Common myeloid progenitor, CD34-positive (primary cell): ENCODE data around the gene BICD1.
A peak's percentile ranks its signal among the peaks of the same experiment; 100 is the strongest.

Source experiments
- CTCF ChIA-PET: fragments of 350-600 bp; sonication (Branson Sonifier 250); formaldehyde crosslinking; loops from one replicate; lab custom pipeline; 2021; ENCODE audit warnings: antibody characterized with exemption; lab: Charles Lee
- POLR2A ChIA-PET: fragments of 350-600 bp; sonication (Branson Sonifier 250); formaldehyde crosslinking; loops from one replicate; lab custom pipeline; 2021; ENCODE audit warnings: antibody characterized with exemption; lab: Charles Lee
- DNase-seq, 3 donors: peaks; one replicate each; pipeline versions ENCODE4 v3.0.0 to v3.0.0-alpha.2; 2013
- H3K27ac ChIP-seq, 2 experiments: 1 replicate in 1 of 2; 2 replicates in 1 of 2; pipeline ENCODE4 v1.7.0; 2013; ENCODE audit warnings: inconsistent platforms in 2 of 2, low read length in 2 of 2, mild to moderate bottlenecking in 2 of 2, low read depth in 1 of 2, moderate library complexity in 1 of 2; ENCODE audit not compliant: severe bottlenecking in 2 of 2, insufficient read depth in 1 of 2, poor library complexity in 1 of 2
- H3K27me3 ChIP-seq, 5 experiments: replicated peaks in 2 of 5; 1 replicate in 3 of 5; 2 replicates in 2 of 5; pipeline versions ENCODE4 v1.6.1 to v1.7.0; 2013; ENCODE audit warnings: low read length in 4 of 5, mild to moderate bottlenecking in 2 of 5, moderate library complexity in 2 of 5, inconsistent platforms in 1 of 5; ENCODE audit not compliant: insufficient read depth in 5 of 5, control insufficient read depth in 4 of 5
- H3K36me3 ChIP-seq, 4 experiments: 1 replicate in 2 of 4; 2 replicates in 2 of 4; pipeline versions ENCODE4 v1.6.1 to v1.7.0; 2013; ENCODE audit warnings: low read length in 3 of 4, control low read depth in 1 of 4, mild to moderate bottlenecking in 1 of 4; ENCODE audit not compliant: control insufficient read depth in 4 of 4, insufficient read depth in 4 of 4
- H3K4me1 ChIP-seq, 4 experiments: 1 replicate in 3 of 4; 2 replicates in 1 of 4; pipeline versions ENCODE4 v1.6.1 to v1.7.1; 2013; ENCODE audit warnings: low read length in 3 of 4, mild to moderate bottlenecking in 3 of 4, control low read depth in 1 of 4, inconsistent platforms in 1 of 4, moderate library complexity in 1 of 4; ENCODE audit not compliant: control insufficient read depth in 4 of 4, insufficient read depth in 4 of 4; ENCODE audit errors: control extremely low read depth in 1 of 4
- H3K4me3 ChIP-seq, 7 experiments: 1 replicate in 4 of 7; 2 replicates in 3 of 7; pipeline versions ENCODE4 v1.5.1 to v1.7.0; 2013; ENCODE audit warnings: mild to moderate bottlenecking in 7 of 7, low read length in 6 of 7, moderate library complexity in 6 of 7, inconsistent platforms in 2 of 7, low read depth in 2 of 7, control low read depth in 1 of 7; ENCODE audit not compliant: insufficient read depth in 4 of 7, control insufficient read depth in 1 of 7; ENCODE audit errors: extremely low read depth in 1 of 7
- H3K9me3 ChIP-seq, 5 experiments: 1 replicate in 4 of 5; 2 replicates in 1 of 5; pipeline versions ENCODE4 v1.6.1 to v1.7.1; 2013; ENCODE audit warnings: low read length in 4 of 5, mild to moderate bottlenecking in 2 of 5, inconsistent platforms in 1 of 5, low read depth in 1 of 5, moderate library complexity in 1 of 5; ENCODE audit not compliant: control insufficient read depth in 4 of 5, insufficient read depth in 2 of 5; ENCODE audit errors: control extremely low read depth in 1 of 5
- WGBS: methylation state at CpG from one replicate; pipeline ENCODE4 v1.1.5; 2013; ENCODE audit not compliant: insufficient coverage; 5-methylcytosine and 5-hydroxymethylcytosine counted together

Gene BICD1

DNA sequence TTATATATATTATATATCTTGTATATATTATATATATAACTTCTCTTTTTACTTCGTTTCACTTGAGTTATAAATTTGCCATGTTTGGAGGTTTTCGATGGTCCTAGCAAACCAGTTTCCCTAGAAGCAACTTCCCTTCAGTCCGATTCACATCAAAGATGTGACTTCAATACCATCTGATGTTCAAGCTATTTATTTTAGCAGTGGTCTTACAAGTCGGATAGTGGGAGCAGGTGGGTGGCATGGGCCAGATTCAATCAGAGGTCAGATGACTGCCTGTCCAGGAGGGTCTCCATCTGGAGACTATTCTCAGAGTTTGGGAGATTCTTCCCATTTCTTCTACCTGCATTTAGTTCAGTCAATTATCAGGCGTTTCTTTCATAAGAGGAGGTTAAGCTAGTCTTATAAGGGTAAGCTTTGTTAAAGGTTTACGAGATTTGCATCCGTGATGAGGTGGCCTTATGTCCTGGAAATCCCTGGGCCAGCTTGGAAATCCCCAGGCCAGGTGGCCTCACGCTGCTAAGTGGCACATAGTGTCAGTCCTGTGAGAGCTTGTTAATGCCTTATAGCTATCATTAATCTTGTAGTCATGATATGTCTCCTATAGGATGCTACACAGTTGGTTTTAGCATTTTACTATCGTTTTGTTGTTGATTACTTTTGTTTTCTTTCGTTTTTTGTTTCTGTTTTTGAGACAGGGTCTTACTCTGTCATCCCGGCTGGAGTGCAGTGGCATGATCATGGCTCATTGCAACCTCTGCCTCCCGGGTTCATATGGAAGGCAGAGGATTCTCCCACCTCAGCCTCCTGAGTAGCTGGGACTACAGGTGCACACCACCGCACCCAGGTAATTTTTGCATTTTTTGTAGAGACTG is 145.8 kb downstream of the BICD1 start:
- H3K27ac ChIP-seq = no peak overlapping the region
- POLR2A ChIA-PET = interaction anchor here (0.5 kb wide), 1 partner anchor 12 kb away, joined by 3 read pairs; no protein-coding TSS in a partner anchor

GRCh38 chr12:32253154-32253790 is 146.6 kb downstream of the BICD1 start:
- Histone ChIP-seq H3K27ac (no peak overlapping the region), H3K4me1 (no peaks in the 10 kb centered on the region), H3K36me3 (peaks cover 0 to 5% (median 0%) of the 10 kb centered on the region in 4 experiments), H3K4me3 (no peak overlapping the region), H3K9me3 (peaks cover 0 to 7% (median 0%) of the 10 kb centered on the region in 5 experiments), H3K27me3 (no peaks in the 10 kb centered on the region)
- ChIA-PET POLR2A (no interaction called here), CTCF (interaction anchor here (0.6 to 0.8 kb wide), 2 partner anchors 8 to 95 kb away, joined by 3 read pairs; no protein-coding TSS in a partner anchor)
- DNase-seq = no peak
- WGBS = no CpG with 5 or more reads among the region's 3 CpGs

More for the DNA sequence above, 145.8 kb downstream of the BICD1 start:
- 94% methylated on average over 8 of the region's 13 CpGs for WGBS
- Histone ChIP-seq H3K9me3 (peaks cover 0 to 4% (median 3%) of the 10 kb centered on the region in 5 experiments), H3K36me3 (peaks cover 0 to 5% (median 0%) of the 10 kb centered on the region in 4 experiments), H3K4me1 (no peaks in the 10 kb centered on the region), H3K4me3 (no peak overlapping the region), H3K27me3 (no peaks in the 10 kb centered on the region)
- no peak for DNase-seq
- CTCF ChIA-PET = interaction anchor here (0.6 kb wide), 1 partner anchor 94 kb away, joined by 3 read pairs; no protein-coding TSS in a partner anchor

DNA sequence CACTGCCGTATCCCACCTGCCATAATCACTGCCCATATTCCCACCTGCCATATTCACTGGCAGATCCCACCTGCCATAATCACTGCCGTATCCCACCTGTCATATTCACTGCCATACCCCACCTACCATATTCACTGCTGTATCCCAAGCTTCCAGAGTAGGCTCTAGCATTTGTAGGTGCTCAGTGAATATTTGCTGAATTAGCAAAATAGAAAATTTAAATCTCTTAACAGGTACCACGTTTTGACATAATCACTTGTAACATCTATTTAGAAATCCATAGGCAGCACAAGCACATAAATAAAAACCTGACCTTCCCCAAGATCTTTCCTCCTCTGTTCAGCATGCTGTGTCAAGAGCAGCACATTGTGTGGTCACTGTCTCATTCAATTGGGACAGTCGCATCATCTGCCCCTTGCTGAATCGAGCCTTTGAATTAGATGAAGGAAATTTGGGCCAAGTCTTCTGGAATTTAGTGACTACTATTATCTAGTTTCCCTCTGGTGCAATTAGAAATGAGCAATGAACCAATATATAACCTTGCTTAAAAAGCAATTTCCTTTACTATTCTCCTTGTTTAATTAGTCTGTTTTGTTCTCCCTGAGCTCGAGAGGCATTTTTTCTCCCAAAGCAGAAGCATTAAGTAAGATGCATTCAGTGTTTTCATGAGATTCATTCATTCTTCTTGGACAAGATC is 147.8 kb downstream of the BICD1 start:
- ChIA-PET CTCF (interaction anchor here (1.9 kb wide), 1 partner anchor 17 kb away, joined by 6 read pairs; no protein-coding TSS in a partner anchor), POLR2A (no interaction called here)
- Histone ChIP-seq H3K27me3 (no peaks in the 10 kb centered on the region), H3K4me3 (no peak overlapping the region), H3K27ac (no peak overlapping the region), H3K36me3 (peaks cover 0 to 5% (median 0%) of the 10 kb centered on the region in 4 experiments), H3K9me3 (peaks cover 0 to 7% (median 0%) of the 10 kb centered on the region in 5 experiments), H3K4me1 (no peaks in the 10 kb centered on the region)
- no peak for DNase-seq
- 93% methylated on average over 3 of the region's 6 CpGs for WGBS

- ChIA-PET CTCF (interaction anchor here (0.9 to 1.9 kb wide), 2 partner anchors 10 to 19 kb away, joined by 4 to 6 read pairs; no protein-coding TSS in a partner anchor), POLR2A (no interaction called here)
- 100% methylated on average over 1 of the region's 4 CpGs for WGBS
- DNase-seq = no peak
- peaks cover 0 to 5% (median 0%) of the 10 kb centered on the region in 4 experiments for H3K36me3 ChIP-seq
- H3K4me3 ChIP-seq = no peak overlapping the region
- H3K27me3 ChIP-seq = no peaks in the 10 kb centered on the region
- H3K9me3 ChIP-seq = peaks cover 0 to 7% (median 0%) of the 10 kb centered on the region in 5 experiments
- no peak overlapping the region for H3K27ac ChIP-seq
- H3K4me1 ChIP-seq = no peaks in the 10 kb centered on the region
Observed at GRCh38 chr12:32255588-32255987, 148.9 kb downstream of the BICD1 start.

DNA sequence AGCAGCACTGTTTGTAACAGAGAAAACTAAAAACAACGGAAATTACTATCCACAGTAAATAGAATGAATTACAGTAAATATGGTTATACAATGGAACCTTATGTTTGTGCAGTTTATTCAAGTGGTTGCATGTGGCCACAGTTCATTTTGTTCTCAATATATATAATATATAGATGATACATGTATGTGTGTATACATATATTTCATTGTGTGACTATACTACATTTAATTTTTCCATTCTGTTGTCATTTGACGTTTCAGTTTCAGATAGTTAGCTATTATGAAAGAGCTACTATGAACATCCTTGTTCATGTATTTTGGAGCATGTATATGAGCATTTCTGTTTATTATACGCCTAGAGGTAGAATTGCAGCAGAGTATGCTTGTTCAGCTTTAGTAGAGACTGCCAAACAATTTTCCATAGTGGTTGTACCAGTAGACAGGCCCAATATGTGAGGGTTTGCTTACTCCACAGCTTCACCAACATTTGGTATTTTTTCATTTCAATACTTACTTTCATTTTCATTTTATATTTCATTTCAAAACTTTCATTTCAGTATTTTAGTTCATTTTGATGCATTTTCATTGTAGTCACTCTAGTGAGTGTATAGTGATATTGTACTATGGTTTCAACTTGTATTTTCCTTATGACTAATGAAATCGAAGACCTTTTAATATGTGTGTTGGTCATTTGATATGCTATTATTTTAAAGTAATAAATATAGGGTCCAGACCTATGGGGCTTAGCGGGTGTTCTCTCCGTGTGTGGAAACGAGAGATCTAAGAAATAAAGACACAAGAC is 151.2 kb downstream of the BICD1 start:
- 100% methylated on average over 3 of the region's 7 CpGs for WGBS
- peaks cover 0 to 7% (median 0%) of the 10 kb centered on the region in 5 experiments for H3K9me3 ChIP-seq
- DNase-seq = peak in 2 of 3 donors; percentile 27 to 32
- CTCF ChIA-PET = interaction anchor here (1.1 to 1.5 kb wide), 2 partner anchors 32 to 41 kb away, joined by 3 read pairs; no protein-coding TSS in a partner anchor
- no peak overlapping the region for H3K27ac ChIP-seq
- POLR2A ChIA-PET = no interaction called here
- H3K36me3 ChIP-seq = peaks cover 0 to 5% (median 0%) of the 10 kb centered on the region in 4 experiments
- H3K27me3 ChIP-seq = no peaks in the 10 kb centered on the region
- H3K4me3 ChIP-seq = no peak overlapping the region
- H3K4me1 ChIP-seq = peaks cover 0 to 11% (median 3%) of the 10 kb centered on the region in 4 experiments

GRCh38 chr12:32260696-32261095 is 154.0 kb downstream of the BICD1 start:
- 83% methylated on average over 2 of the region's 3 CpGs for WGBS
- peaks cover 0 to 7% (median 0%) of the 10 kb centered on the region in 5 experiments for H3K9me3 ChIP-seq
- ChIA-PET CTCF (interaction anchor here (1.2 kb wide), 1 partner anchor 30 kb away, joined by 3 read pairs; no protein-coding TSS in a partner anchor), POLR2A (no interaction called here)
- H3K27ac ChIP-seq = no peak overlapping the region
- no peaks in the 10 kb centered on the region for H3K27me3 ChIP-seq
- H3K4me1 ChIP-seq = peaks cover 7 to 28% (median 18%) of the 10 kb centered on the region in 4 experiments
- H3K36me3 ChIP-seq = no peaks in the 10 kb centered on the region
- no peak overlapping the region for H3K4me3 ChIP-seq
- DNase-seq = no peak
